Sigmoid colon (tissue), 4 donors: ENCODE results near the gene ZSWIM9.

Experiments
- EP300 ChIP-seq, 4 donors: sonication (generic); formaldehyde crosslinking; IDR thresholded peaks; one replicate each; pipeline ENCODE4 v1.6.1; 2017; ENCODE audit warnings: antibody characterized with exemption in 4 of 4
- POLR2A ChIP-seq, 2 donors: fragments of 450-650 bp; IDR thresholded peaks; one replicate each; pipeline ENCODE4 v1.6.1; 2016; ENCODE audit warnings: antibody characterized with exemption in 2 of 2, mild to moderate bottlenecking in 2 of 2, moderate library complexity in 2 of 2
- POLR2AphosphoS5 ChIP-seq, 4 donors: sonication (generic); formaldehyde crosslinking; IDR thresholded peaks; one replicate each; pipeline ENCODE4 v1.6.1; 2017; ENCODE audit warnings: antibody characterized with exemption in 4 of 4
- TF ChIP-seq, protein P1 (sequence below), 4 experiments: fragments of 450-650 bp in 3 of 4; fragments of 200-600 bp in 1 of 4; IDR thresholded peaks; one replicate each; pipeline ENCODE4 v1.5.1; 2016 to 2019; ENCODE audit warnings: antibody characterized with exemption in 4 of 4, mild to moderate bottlenecking in 3 of 4, moderate library complexity in 2 of 4

DNA sequence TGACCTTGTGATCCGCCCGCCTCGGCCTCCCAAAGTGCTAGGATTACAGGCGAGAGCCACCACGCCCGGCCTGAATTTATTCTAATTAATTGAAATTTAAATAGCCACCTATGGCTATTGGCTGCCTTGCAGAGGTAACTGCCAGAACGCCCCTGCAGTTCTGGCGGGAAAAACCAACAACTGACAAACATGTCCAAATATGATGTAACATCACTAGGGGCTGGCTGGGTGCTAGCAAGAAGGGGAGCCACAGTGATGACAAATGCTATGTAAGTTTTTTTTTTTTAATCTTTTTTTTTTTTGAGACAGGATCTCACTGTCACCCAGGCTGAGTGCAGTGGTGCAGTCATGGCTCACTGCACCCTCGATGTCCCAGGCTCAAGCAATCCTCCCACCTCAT is 12.9 kb downstream of the ZSWIM9 start:
- TF ChIP-seq, protein P1, sequence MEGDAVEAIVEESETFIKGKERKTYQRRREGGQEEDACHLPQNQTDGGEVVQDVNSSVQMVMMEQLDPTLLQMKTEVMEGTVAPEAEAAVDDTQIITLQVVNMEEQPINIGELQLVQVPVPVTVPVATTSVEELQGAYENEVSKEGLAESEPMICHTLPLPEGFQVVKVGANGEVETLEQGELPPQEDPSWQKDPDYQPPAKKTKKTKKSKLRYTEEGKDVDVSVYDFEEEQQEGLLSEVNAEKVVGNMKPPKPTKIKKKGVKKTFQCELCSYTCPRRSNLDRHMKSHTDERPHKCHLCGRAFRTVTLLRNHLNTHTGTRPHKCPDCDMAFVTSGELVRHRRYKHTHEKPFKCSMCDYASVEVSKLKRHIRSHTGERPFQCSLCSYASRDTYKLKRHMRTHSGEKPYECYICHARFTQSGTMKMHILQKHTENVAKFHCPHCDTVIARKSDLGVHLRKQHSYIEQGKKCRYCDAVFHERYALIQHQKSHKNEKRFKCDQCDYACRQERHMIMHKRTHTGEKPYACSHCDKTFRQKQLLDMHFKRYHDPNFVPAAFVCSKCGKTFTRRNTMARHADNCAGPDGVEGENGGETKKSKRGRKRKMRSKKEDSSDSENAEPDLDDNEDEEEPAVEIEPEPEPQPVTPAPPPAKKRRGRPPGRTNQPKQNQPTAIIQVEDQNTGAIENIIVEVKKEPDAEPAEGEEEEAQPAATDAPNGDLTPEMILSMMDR (IDR thresholded peaks at IDR 0.05) = no peak
- TF ChIP-seq POLR2AphosphoS5 (IDR thresholded peaks at IDR 0.05) (no peak), EP300 (IDR thresholded peaks at IDR 0.05) (no peak), POLR2A (IDR thresholded peaks at IDR 0.05) (no peak)
